Panc1 (cell line): Measurements from ENCODE around the gene PEAK3.

Experiments
- TF ChIP-seq, protein P1 (sequence below): fragments of 450-650 bp; IDR thresholded peaks from 2 replicates; pipeline ENCODE4 v1.5.1; 2017; ENCODE audit warnings: mild to moderate bottlenecking
- TF ChIP-seq, protein P2 (sequence below), 2 experiments: IDR thresholded peaks; 2 replicates each; pipeline ENCODE4 v1.6.1; 2011 to 2012; ENCODE audit warnings: low read depth in 2 of 2, control low read depth in 1 of 2, low read length in 1 of 2, mild to moderate bottlenecking in 1 of 2, moderate library complexity in 1 of 2; ENCODE audit not compliant: insufficient read depth in 1 of 2

DNA sequence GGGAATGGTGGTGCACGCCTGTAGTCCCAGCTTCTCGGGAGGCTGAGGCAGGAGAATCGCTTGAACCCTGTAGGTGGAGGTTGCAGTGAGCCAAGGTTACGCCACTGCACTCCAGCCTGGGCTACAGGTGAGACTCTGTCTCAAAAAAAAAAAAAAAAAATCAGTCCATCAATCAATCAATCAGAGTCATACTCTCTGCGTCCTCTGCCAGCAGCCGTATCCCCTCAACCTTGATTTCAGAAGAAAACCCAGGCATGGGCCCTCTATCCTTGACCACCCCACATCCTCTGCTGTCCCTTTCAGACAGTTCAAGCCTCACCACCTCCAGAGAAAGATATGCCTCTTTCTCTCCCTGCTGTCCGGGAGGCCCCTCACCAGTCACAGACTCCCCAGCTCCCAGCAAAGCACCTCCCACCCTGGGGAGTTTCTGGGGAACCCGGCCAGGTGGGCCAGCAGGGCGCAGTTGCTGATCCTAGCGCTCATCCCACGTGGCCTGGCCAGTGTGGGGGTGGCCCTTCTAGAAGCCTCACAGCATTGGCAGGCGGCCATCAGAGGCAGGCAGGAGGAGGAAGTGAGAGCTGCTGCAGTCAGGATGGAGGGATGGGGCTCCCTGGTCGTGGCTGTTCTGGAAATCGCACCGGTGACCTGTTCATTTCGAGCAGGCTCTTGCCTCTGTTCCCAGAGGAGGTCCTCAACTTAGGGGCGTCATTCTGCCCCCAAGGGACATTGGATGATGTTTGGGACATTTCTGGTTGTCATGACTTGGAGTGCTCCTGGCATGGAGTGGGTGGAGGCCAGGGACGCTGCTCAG is 15.6 kb downstream of the PEAK3 start:
- TF ChIP-seq, protein P1, sequence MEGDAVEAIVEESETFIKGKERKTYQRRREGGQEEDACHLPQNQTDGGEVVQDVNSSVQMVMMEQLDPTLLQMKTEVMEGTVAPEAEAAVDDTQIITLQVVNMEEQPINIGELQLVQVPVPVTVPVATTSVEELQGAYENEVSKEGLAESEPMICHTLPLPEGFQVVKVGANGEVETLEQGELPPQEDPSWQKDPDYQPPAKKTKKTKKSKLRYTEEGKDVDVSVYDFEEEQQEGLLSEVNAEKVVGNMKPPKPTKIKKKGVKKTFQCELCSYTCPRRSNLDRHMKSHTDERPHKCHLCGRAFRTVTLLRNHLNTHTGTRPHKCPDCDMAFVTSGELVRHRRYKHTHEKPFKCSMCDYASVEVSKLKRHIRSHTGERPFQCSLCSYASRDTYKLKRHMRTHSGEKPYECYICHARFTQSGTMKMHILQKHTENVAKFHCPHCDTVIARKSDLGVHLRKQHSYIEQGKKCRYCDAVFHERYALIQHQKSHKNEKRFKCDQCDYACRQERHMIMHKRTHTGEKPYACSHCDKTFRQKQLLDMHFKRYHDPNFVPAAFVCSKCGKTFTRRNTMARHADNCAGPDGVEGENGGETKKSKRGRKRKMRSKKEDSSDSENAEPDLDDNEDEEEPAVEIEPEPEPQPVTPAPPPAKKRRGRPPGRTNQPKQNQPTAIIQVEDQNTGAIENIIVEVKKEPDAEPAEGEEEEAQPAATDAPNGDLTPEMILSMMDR, result no peak
- TF ChIP-seq, protein P2, sequence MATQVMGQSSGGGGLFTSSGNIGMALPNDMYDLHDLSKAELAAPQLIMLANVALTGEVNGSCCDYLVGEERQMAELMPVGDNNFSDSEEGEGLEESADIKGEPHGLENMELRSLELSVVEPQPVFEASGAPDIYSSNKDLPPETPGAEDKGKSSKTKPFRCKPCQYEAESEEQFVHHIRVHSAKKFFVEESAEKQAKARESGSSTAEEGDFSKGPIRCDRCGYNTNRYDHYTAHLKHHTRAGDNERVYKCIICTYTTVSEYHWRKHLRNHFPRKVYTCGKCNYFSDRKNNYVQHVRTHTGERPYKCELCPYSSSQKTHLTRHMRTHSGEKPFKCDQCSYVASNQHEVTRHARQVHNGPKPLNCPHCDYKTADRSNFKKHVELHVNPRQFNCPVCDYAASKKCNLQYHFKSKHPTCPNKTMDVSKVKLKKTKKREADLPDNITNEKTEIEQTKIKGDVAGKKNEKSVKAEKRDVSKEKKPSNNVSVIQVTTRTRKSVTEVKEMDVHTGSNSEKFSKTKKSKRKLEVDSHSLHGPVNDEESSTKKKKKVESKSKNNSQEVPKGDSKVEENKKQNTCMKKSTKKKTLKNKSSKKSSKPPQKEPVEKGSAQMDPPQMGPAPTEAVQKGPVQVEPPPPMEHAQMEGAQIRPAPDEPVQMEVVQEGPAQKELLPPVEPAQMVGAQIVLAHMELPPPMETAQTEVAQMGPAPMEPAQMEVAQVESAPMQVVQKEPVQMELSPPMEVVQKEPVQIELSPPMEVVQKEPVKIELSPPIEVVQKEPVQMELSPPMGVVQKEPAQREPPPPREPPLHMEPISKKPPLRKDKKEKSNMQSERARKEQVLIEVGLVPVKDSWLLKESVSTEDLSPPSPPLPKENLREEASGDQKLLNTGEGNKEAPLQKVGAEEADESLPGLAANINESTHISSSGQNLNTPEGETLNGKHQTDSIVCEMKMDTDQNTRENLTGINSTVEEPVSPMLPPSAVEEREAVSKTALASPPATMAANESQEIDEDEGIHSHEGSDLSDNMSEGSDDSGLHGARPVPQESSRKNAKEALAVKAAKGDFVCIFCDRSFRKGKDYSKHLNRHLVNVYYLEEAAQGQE (IDR thresholded peaks at IDR 0.05; ENCODE audit: insufficient read depth in 1 of 2, low read depth in 2 of 2, low read length in 1 of 2), result no peak
